Gastrocnemius medialis (tissue), 4 donors: Measurements from ENCODE around the gene GABARAPL2. TPM values are rescaled to one million over a fixed set of nuclear protein-coding genes. Genes with fewer than 3 reads are reported as not detected.
"Not testable (repeated sequence)": the region's sequence is repeated elsewhere in the genome, so short reads cannot be mapped to it uniquely, and the experiment has no call there.

Source experiments
- ATAC-seq, 2 donors: fragments of 150-250 bp; one replicate each; pipeline ENCODE4 v1.9.1; 2016
- DNase-seq, 2 donors: peaks; one replicate each; pipeline ENCODE4 v3.0.0-alpha.2; 2019
- H3K27ac ChIP-seq, 4 donors: fragments of 200-600 bp; sonication (generic); 1 replicate in 1 of 4; 2 replicates in 3 of 4; pipeline ENCODE4 v1.5.1; 2016 to 2018; ENCODE audit warnings: mild to moderate bottlenecking in 2 of 4, moderate library complexity in 1 of 4
- H3K27me3 ChIP-seq, 3 donors: fragments of 200-600 bp; sonication (generic) in 2 of 3; 1 replicate in 1 of 3; 2 replicates in 2 of 3; pipeline versions ENCODE4 v1.5.1 to v1.6.0; 2016 to 2019; ENCODE audit warnings: mild to moderate bottlenecking in 1 of 3, moderate library complexity in 1 of 3
- H3K36me3 ChIP-seq, 2 donors: fragments of 200-600 bp; sonication (generic) in 1 of 2; one replicate each; pipeline ENCODE4 v1.5.1; 2017 to 2018
- H3K4me1 ChIP-seq, 2 donors: fragments of 200-600 bp; sonication (generic) in 1 of 2; one replicate each; pipeline ENCODE4 v1.5.1; 2016 to 2017; ENCODE audit warnings: mild to moderate bottlenecking in 2 of 2
- H3K4me3 ChIP-seq, 4 donors: fragments of 200-600 bp; sonication (generic) in 3 of 4; 1 replicate in 1 of 4; 2 replicates in 3 of 4; pipeline ENCODE4 v1.5.1; 2016 to 2019; ENCODE audit warnings: mild to moderate bottlenecking in 2 of 4
- H3K9me3 ChIP-seq, 3 donors: fragments of 200-600 bp; sonication (generic) in 2 of 3; 1 replicate in 1 of 3; 2 replicates in 2 of 3; pipeline ENCODE4 v1.5.1; 2016 to 2019
- POLR2A ChIP-seq, 2 donors: fragments of 450-650 bp; IDR thresholded peaks; one replicate each; pipeline ENCODE4 v1.6.1; 2017; ENCODE audit warnings: antibody characterized with exemption in 2 of 2, mild to moderate bottlenecking in 2 of 2, moderate library complexity in 2 of 2
- in situ Hi-C, 4 donors: fragments of 200-750 bp; cut with MboI; loops; one replicate each; pipeline versions ENCODE4 v1.15.0 to v1.8.0; 2017; ENCODE audit warnings: low sequenced_read_pairs in 4 of 4
- intact Hi-C: fragments of 100-400 bp; cut with DNase I; formaldehyde crosslinking; loops from one replicate; pipeline ENCODE4 v1.15.1; 2023; ENCODE audit warnings: low total_unique reads
- total RNA-seq, 4 donors: library from RNA; depleted of rRNA; stranded (reverse); fragments of >200 nt; gene quantifications; one replicate each; pipeline versions ENCODE4 v1.1.0 to v1.2.3, GENCODE V29; 2016
- TF ChIP-seq, protein P1 (sequence below), 5 experiments: fragments of 450-650 bp in 3 of 5; fragments of 200-600 bp in 2 of 5; sonication (generic) in 2 of 5; IDR thresholded peaks in 4 of 5; conservative IDR thresholded peaks in 1 of 5; 1 replicate in 4 of 5; 2 replicates in 1 of 5; pipeline ENCODE4 v1.5.1; 2016 to 2019; ENCODE audit warnings: antibody characterized with exemption in 5 of 5, mild to moderate bottlenecking in 3 of 5, moderate library complexity in 3 of 5

The GABARAPL2 gene
- total RNA-seq, 4 donors from 2014 or later = 92.2 to 137 (median 117) TPM

DNA sequence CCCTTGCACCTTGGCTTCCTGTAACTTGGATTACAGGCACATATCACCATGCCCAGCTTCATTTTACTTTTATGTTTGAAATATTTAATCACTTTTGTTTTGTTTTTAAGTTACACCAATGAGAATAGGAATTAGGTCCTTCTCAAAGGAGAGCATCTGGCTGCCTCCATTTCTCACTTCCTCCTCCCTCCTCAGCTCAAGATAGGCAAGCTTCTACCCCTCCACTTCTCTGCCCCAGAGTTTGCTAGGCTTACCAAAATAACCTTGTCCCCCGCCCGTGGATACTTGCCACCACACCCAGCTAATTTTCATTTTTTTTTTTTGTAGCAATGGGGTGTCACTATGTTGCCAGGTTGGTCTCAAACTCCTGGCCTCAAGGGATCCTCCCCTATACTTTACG lies 17.9 kb downstream of the GABARAPL2 start:
- ATAC-seq (no peak), DNase-seq (no peak)
- Histone ChIP-seq H3K9me3 (no peaks in the 10 kb centered on the region), H3K36me3 (peaks cover 0 to 11% of the 10 kb centered on the region in 2 donors), H3K4me3 (no peak overlapping the region), H3K4me1 (peaks cover 0 to 1% of the 10 kb centered on the region in 2 donors), H3K27ac (no peak overlapping the region), H3K27me3 (no peaks in the 10 kb centered on the region)
- intact Hi-C loops (loop anchor here (5.0 kb wide), 1 partner anchor 33 kb away; no protein-coding TSS in a partner anchor), in situ Hi-C loops (no loop called here)
- TF ChIP-seq, protein P1, sequence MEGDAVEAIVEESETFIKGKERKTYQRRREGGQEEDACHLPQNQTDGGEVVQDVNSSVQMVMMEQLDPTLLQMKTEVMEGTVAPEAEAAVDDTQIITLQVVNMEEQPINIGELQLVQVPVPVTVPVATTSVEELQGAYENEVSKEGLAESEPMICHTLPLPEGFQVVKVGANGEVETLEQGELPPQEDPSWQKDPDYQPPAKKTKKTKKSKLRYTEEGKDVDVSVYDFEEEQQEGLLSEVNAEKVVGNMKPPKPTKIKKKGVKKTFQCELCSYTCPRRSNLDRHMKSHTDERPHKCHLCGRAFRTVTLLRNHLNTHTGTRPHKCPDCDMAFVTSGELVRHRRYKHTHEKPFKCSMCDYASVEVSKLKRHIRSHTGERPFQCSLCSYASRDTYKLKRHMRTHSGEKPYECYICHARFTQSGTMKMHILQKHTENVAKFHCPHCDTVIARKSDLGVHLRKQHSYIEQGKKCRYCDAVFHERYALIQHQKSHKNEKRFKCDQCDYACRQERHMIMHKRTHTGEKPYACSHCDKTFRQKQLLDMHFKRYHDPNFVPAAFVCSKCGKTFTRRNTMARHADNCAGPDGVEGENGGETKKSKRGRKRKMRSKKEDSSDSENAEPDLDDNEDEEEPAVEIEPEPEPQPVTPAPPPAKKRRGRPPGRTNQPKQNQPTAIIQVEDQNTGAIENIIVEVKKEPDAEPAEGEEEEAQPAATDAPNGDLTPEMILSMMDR (IDR thresholded peaks at IDR 0.05 in 4 of 5, conservative IDR thresholded peaks at IDR 0.05 in 1 of 5) = no peak
- TF ChIP-seq POLR2A (IDR thresholded peaks at IDR 0.05) = no peak

DNA sequence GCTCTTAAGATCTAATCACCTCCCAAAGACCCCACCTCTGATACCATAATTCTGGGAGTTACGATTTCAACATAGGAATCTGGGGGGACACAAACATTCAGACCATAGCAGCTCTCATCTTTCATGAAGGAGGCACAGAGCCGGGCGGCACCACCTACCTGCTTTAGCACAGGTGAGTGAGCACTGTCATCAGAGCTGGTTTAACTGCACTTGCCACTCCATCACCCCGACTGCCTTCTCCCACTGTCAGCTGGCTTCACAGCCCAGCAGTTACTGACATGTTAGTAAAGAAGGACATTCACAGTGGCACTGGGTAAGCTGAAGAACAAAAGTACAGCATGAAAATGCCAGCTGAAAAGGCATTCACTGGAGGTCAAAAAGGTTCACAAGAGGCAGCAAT lies 22.5 kb downstream of the GABARAPL2 start:
- Histone ChIP-seq H3K4me1 (peaks cover 12 to 29% of the 10 kb centered on the region in 2 donors), H3K27me3 (no peaks in the 10 kb centered on the region), H3K27ac (peak overlapping the region; percentile 54 to 66 (median 64)), H3K36me3 (no peaks in the 10 kb centered on the region), H3K9me3 (no peaks in the 10 kb centered on the region), H3K4me3 (no peak overlapping the region)
- intact Hi-C loops (no loop called here), in situ Hi-C loops (no loop called here)
- DNase-seq (no peak), ATAC-seq (no peak)
- TF ChIP-seq, protein P1 (IDR thresholded peaks at IDR 0.05 in 4 of 5, conservative IDR thresholded peaks at IDR 0.05 in 1 of 5) = no peak
- TF ChIP-seq POLR2A (IDR thresholded peaks at IDR 0.05) = no peak

DNA sequence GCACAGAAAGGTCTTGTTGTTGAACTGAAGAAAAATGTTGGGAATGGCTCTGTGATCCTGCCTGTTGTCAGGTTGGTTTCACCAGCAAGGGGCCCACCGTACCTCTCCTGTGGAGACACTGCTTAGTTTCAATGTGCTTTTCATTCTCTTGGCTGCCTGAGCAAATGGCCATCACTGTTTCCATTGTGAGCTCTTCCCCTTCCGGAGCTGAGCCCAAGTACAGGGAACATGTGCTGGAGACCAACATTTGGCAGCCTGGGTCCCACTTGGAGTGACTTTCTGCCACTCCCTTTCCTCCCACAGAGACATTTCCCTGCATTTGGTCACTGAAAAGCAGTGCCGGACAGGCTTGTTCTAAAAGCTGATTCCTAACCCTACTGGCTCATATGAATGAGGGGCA lies 23.1 kb downstream of the GABARAPL2 start:
- intact Hi-C loops (no loop called here), in situ Hi-C loops (no loop called here)
- Histone ChIP-seq H3K27ac (peak overlapping the region; percentile 54 to 66 (median 64)), H3K4me1 (peaks cover 12 to 31% of the 10 kb centered on the region in 2 donors), H3K27me3 (no peaks in the 10 kb centered on the region), H3K36me3 (no peaks in the 10 kb centered on the region), H3K4me3 (no peak overlapping the region), H3K9me3 (no peaks in the 10 kb centered on the region)
- ATAC-seq = peak in 1 of 2 donors; percentile 32
- DNase-seq = no peak
- TF ChIP-seq POLR2A (IDR thresholded peaks at IDR 0.05) = no peak
- TF ChIP-seq, protein P1 (IDR thresholded peaks at IDR 0.05 in 4 of 5, conservative IDR thresholded peaks at IDR 0.05 in 1 of 5) = no peak

DNA sequence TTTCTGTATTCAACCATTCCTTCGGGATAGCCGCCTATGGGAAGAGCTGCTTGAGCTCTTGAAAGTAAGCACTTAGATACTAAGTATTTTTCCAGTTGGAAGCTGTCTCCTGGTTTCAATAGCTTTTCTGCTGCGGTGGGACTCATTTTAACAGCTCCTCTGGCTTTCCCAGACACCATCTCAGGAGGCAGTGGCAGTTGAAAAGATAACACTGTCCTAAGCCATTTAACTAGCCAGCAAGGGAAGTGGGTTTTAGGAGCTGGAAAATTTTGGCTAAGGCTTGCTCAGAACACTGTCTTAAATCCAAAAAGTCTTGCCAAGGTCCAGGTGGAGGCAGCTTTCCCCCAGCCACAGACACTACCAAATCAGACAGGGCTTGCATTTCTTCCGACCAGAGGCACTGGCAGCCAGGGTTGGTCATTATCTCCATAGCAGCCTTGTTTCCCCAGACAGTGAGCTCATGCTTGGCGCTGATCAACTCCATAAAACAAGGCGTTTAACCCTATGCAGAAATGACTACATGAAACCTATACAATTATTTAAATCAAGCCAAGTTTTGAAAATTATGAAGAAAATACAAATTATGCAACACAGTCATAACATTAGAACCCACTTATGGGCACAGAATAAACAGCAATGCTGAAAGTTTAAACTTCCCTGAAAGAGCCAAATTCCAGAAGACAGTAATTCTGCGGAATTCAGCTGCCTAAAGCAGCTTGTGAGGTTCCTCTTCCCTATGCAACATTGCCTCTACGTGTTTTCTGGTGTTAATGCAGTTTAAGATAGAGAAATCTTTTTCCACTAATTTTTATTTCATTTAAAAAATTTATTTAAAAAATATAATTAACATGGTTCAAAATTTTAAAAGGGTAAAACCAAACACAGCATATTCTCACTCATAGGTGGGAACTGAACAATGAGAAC lies 25.0 kb downstream of the GABARAPL2 start:
- intact Hi-C loops = no loop called here

DNA sequence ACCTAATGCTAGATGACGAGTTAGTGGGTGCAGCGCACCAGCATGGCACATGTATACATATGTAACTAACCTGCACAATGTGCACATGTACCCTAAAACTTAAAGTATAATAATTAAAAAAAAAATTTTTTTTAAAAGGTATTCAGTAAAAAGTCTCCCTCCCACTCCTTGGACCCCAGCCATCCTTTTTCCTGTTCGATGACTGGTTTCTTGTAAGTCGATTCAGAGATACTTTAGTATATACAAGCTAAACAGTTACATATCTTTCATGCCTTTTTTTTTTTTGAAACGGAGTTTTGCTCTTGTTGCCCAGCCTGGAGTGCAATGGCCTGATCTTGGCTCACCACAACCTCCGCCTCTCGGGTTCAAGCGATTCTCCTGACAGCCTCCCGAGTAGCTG lies 25.7 kb downstream of the GABARAPL2 start:
- DNase-seq, H3K4me3 ChIP-seq, intact Hi-C loops, in situ Hi-C loops, H3K27me3 ChIP-seq, H3K9me3 ChIP-seq, ATAC-seq, H3K36me3 ChIP-seq: not testable (repeated sequence)
- Histone ChIP-seq H3K4me1 (peaks cover 12 to 31% of the 10 kb centered on the region in 2 donors), H3K27ac (peak overlapping the region in 1 of 4 donors; percentile 0)

More for the DNA sequence above, 25.0 kb downstream of the GABARAPL2 start:
- Histone ChIP-seq H3K36me3 (no peaks in the 10 kb centered on the region), H3K4me1 (peaks cover 12 to 31% of the 10 kb centered on the region in 2 donors), H3K9me3 (no peaks in the 10 kb centered on the region), H3K27me3 (no peaks in the 10 kb centered on the region), H3K27ac (peak overlapping the region; percentile 63 to 68 (median 65)), H3K4me3 (no peak overlapping the region)
- peak; percentile 7 to 22 for DNase-seq
- ATAC-seq = peak; percentile 43 to 54
- in situ Hi-C loops = no loop called here
- TF ChIP-seq, protein P1 (IDR thresholded peaks at IDR 0.05 in 4 of 5, conservative IDR thresholded peaks at IDR 0.05 in 1 of 5) = peak in 1 of 5 experiments; percentile 4
- TF ChIP-seq POLR2A (IDR thresholded peaks at IDR 0.05) = no peak
